ENCODE measurements around the gene FBXL17. TPM values are rescaled to one million over a fixed set of nuclear protein-coding genes. Genes with fewer than 3 reads are reported as not detected.

The FBXL17 gene
- total RNA-seq, 4 donors from 2014 or later = 11.5 to 28.6 (median 19.9) TPM

DNA sequence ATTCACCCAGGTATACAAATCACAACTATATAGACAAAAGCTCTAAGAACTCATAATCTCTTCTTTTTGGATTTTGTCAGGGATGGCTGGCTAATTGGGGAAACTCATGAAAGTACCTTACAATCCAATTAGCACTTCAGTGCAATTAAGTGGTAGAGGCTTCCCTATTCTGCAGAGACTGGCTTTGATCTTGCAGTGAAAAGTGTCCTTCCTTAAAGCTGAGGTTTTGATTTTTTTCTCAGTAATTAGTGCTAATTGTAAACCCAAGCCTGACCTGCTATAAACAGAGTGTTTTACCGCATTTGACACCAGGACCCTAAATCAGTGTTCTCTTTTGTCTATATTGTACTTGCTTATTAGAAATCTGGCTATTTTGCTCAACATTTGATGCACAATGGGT, 417.2 kb downstream of the FBXL17 start:
- no peak for DNase-seq
- no peaks in the 10 kb centered on the region for H3K27me3 ChIP-seq
- intact Hi-C loops (cut with DNase I; ENCODE audit: low total_unique reads) = no loop called here
- TF ChIP-seq, protein P1, sequence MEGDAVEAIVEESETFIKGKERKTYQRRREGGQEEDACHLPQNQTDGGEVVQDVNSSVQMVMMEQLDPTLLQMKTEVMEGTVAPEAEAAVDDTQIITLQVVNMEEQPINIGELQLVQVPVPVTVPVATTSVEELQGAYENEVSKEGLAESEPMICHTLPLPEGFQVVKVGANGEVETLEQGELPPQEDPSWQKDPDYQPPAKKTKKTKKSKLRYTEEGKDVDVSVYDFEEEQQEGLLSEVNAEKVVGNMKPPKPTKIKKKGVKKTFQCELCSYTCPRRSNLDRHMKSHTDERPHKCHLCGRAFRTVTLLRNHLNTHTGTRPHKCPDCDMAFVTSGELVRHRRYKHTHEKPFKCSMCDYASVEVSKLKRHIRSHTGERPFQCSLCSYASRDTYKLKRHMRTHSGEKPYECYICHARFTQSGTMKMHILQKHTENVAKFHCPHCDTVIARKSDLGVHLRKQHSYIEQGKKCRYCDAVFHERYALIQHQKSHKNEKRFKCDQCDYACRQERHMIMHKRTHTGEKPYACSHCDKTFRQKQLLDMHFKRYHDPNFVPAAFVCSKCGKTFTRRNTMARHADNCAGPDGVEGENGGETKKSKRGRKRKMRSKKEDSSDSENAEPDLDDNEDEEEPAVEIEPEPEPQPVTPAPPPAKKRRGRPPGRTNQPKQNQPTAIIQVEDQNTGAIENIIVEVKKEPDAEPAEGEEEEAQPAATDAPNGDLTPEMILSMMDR (IDR thresholded peaks at IDR 0.05) = no peak
- TF ChIP-seq POLR2A (IDR thresholded peaks at IDR 0.05) = no peak
- H3K4me3 ChIP-seq = no peak overlapping the region
- H3K9me3 ChIP-seq = no peaks in the 10 kb centered on the region
- H3K27ac ChIP-seq = no peak overlapping the region
- no peaks in the 10 kb centered on the region for H3K36me3 ChIP-seq
- H3K4me1 ChIP-seq = no peaks in the 10 kb centered on the region

DNA sequence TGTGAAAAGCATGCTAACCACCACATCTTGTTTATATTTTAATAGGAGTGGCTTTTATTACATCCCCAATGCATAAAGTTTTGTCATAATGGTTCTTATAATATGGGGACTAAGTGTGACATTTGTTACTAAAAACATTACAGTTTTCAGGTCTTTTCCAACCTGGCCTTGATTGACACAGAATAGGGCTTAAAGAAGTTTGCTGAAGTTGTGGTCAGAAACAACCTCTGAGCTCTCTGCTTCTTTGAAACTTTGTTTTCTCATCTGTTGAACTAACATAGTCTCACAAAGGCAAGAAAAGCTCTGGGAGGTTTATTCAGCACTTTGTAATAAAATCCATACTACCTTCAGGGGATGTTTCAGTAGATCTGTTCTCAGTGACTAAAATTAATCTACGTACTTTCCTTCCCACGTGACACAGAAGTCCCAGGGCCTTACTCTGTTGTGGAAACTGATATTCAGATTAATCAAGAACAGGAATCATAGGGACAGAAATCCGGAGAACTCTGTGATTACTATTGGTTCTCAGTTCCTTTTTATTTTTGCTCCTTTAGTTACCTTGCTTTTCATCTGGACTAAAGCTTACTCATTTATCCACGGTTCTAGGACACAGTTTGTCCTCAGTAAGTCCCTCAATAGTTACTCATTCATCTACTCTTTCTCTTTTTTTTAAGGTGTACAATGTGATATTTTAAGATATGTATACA, 422.2 kb downstream of the FBXL17 start:
- DNase-seq = no peak
- no peaks in the 10 kb centered on the region for H3K4me1 ChIP-seq
- no peak overlapping the region for H3K27ac ChIP-seq
- H3K9me3 ChIP-seq = no peaks in the 10 kb centered on the region
- no peak overlapping the region for H3K4me3 ChIP-seq
- no peaks in the 10 kb centered on the region for H3K36me3 ChIP-seq
- TF ChIP-seq, protein P1 (IDR thresholded peaks at IDR 0.05) = no peak
- TF ChIP-seq POLR2A (IDR thresholded peaks at IDR 0.05) = no peak
- no peaks in the 10 kb centered on the region for H3K27me3 ChIP-seq
- intact Hi-C loops (cut with DNase I; ENCODE audit: low total_unique reads) = no loop called here

DNA sequence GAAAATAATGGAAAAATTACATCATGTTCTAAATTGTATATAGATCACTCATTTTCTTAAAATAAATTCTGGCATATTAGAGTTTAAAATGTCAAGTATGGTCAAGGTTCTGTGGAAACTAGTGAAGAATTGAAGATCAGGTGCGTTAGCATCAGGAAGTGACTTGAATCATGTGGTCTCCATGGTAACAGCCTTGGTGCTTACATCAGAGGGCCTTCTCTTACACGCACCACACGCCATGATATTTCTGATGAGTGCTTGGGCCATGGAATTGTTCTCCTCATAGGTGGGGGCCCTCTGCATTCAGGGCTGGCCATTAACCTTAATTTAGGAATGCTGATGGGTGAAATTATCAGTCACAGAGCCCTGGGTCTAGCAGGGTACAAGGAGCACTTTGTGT, 423.0 kb downstream of the FBXL17 start:
- no peaks in the 10 kb centered on the region for H3K9me3 ChIP-seq
- H3K27ac ChIP-seq = no peak overlapping the region
- H3K4me1 ChIP-seq = no peaks in the 10 kb centered on the region
- DNase-seq = no peak
- TF ChIP-seq, protein P1 (IDR thresholded peaks at IDR 0.05) = no peak
- TF ChIP-seq POLR2A (IDR thresholded peaks at IDR 0.05) = no peak
- no peaks in the 10 kb centered on the region for H3K27me3 ChIP-seq
- H3K36me3 ChIP-seq = no peaks in the 10 kb centered on the region
- intact Hi-C loops (cut with DNase I; ENCODE audit: low total_unique reads) = no loop called here
- H3K4me3 ChIP-seq = no peak overlapping the region

DNA sequence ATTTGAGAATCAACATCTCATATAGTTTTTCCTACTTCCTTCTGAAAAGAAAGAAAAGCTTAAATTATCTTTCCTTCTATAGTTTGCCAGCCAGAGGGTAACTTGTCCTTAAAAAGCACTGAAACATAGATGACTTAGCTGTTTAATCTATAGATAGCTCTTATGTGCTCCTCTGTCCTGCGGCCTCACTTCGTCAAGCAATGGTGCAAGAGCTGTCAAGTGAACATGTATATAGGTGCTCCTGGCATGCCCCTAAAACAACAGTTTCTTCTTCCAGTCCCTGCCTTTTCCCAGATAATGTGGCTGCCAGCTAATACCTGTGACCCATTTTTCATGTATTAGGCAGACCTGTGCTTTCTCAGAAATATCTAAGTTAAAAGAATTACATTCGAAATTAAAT, 423.5 kb downstream of the FBXL17 start:
- TF ChIP-seq, protein P1 (IDR thresholded peaks at IDR 0.05) = no peak
- TF ChIP-seq POLR2A (IDR thresholded peaks at IDR 0.05) = no peak
- intact Hi-C loops (cut with DNase I; ENCODE audit: low total_unique reads) = no loop called here
- Histone ChIP-seq H3K9me3 (no peaks in the 10 kb centered on the region), H3K4me1 (no peaks in the 10 kb centered on the region), H3K27me3 (no peaks in the 10 kb centered on the region), H3K27ac (no peak overlapping the region), H3K36me3 (no peaks in the 10 kb centered on the region), H3K4me3 (no peak overlapping the region)
- DNase-seq = no peak

- Histone ChIP-seq H3K9me3 (no peaks in the 10 kb centered on the region), H3K27me3 (no peaks in the 10 kb centered on the region), H3K4me1 (no peaks in the 10 kb centered on the region), H3K36me3 (no peaks in the 10 kb centered on the region), H3K27ac (no peak overlapping the region), H3K4me3 (no peak overlapping the region)
- TF ChIP-seq, protein P1 (IDR thresholded peaks at IDR 0.05) = no peak
- no peak for TF ChIP-seq POLR2A (IDR thresholded peaks at IDR 0.05)
- intact Hi-C loops (cut with DNase I; ENCODE audit: low total_unique reads) = no loop called here
- DNase-seq = no peak
Measured at GRCh38 chr5:107957051-107957450, 424.8 kb downstream of the FBXL17 start.
